Epidermal melanocyte (primary cell): ENCODE measurements around the gene COPB2.

Experiments used
- DNase-seq: peaks from one replicate; pipeline ENCODE4 v3.0.0; 2011; ENCODE audit warnings: low spot score; ENCODE audit not compliant: insufficient read length

Gene COPB2

DNA sequence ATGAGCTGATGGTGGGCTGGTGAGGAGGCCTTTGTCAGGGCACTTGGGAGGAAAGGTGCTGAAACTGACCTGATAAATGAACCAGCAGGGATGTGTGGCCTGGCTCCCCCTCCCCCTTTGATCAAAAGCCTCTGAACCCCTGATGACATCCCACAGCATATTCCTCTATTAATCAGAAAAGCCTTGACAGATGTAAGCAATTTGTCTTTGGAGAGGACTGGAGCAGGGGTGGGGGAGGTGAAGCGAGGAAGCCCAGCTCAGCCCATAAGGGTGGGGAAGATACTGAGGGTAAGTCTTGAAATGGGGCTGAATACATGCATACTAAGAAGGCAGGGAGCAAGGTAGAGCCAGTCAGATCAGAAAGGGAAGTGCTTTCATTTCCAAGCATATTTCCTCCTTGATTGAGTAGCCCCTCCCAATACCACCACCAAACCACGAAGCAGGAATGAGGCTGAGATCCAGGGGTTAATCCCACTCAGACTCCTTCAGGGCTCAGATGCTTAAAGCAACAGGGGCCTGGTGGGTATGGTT is 80.3 kb downstream of the COPB2 start:
- no peak for DNase-seq

DNA sequence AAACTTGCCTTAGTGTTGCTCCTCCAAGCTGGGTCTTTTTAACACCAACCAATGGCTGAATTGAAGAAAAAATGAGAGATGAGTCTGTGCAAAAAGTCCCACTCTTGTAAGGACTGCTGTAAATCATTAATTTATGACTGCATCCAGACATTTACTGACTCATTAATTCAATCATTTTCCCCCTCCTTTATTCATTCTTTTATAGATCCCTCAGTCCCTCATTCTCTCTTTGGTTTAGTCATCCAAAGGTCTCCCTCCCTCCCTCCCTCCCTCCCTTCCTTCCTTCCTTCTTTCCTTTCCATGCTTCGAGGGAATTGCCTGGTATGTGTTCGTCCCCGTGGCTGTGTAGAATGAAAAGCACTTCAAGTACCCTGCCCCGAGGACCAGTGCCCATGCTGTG is 80.9 kb downstream of the COPB2 start:
- DNase-seq: no peak

DNA sequence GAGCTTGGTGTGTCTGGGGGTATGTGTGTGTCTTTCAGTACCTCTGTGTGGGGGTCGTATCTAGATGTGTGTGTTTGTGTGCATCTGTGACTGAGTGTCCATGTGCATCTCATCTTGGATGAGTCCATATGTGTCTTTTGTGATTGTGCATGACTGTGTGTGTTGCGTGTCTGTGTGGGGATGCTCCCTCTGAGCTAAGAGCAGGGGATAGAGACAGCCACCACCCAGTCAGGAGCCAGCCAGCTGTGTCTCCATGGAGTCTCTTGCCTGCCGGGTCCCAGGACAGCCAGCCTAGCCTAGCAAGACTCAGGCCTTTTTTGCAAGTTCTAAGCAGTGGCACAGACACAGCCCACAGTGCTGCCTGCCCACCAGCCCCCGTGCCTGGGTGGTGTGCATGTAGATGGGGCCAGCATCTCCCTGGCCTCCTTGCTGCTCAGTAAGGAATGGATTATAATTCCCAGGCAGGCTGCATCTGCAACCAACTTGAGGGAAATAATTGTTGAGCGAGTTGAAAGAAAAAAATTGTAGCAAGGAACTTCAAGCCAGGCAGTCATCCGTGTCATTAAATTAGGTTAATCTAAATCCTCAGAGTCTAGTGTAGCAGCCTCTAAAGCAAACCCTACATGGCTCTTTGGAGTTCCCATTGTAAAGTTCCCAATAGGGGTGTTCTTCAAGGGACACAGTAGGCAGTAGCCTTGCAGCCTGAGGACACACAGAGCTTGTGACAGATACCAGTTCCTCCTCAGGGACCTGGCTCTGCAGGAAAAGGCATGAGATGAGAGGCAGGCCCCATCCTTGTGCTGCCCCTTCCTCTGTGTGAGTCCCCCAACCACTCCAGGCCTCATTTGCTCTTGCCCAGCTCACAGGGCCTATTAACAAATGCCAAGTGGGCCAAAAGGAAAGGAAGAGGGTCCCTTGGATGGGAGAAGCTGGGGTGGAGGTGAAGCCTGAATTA is 81.6 kb downstream of the COPB2 start:
- DNase-seq: no peak
